Measurements from ENCODE around the gene MEGF8.

The MEGF8 gene

DNA sequence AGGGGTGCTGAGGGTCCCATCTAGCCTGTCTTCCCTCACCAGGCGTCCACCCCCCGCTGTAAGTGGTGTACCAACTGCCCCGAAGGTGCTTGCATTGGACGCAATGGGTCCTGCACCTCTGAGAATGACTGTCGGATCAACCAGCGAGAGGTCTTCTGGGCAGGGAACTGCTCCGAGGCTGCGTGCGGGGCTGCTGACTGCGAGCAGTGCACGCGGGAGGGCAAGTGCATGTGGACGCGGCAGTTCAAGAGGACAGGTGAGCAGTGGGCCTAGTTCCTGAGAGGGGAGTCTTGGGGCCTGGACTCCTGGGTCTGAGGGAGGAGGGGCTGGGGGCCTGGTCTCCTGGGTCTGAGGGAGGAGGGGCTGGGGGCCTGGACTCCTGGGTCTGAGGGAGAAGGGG is 36.9 kb downstream of the MEGF8 start:
- no peaks in the 10 kb centered on the region for H3K36me3 ChIP-seq (ENCODE audit: control insufficient read depth, insufficient read depth, low read length)

DNA sequence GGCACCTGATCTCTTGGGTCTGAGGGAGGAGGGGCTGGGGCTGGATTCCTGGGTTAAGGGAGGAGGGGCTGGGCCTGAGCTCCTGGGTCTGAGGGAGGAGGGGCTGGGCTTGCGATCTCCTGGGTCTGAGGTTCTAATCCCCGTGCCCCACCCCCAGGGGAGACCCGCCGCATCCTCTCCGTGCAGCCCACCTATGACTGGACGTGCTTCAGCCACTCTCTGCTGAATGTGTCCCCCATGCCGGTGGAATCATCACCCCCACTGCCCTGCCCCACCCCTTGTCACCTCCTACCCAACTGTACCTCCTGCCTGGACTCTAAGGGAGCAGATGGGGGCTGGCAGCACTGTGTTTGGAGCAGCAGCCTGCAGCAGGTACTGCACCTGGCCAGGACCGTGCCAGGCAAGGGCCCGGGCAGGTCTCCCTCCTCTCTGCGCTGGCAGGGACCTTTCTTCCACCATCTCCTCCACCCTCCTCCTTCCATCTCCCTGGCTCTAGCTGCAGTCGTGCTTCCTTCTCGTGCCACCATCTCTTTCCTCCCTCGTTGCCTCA is 37.5 kb downstream of the MEGF8 start:
- no peak overlapping the region for H3K4me2 ChIP-seq (ENCODE audit: low read length)
- no peak overlapping the region for H3K27ac ChIP-seq
- no peaks in the 10 kb centered on the region for H3K27me3 ChIP-seq (ENCODE audit: control insufficient read depth, insufficient read depth, low read length)
- H2AFZ ChIP-seq, result no peak overlapping the region
- H3K4me3 ChIP-seq (ENCODE audit: low read depth, low read length), result no peak overlapping the region
- H3K36me3 ChIP-seq (ENCODE audit: control insufficient read depth, insufficient read depth, low read length), result no peaks in the 10 kb centered on the region
- H3K79me2 ChIP-seq, result no peaks in the 10 kb centered on the region
- H3K9me3 ChIP-seq (ENCODE audit: control insufficient read depth, low read length), result no peaks in the 10 kb centered on the region
- no peak overlapping the region for H3K9ac ChIP-seq
- H3K4me1 ChIP-seq, result peaks cover 3% of the 10 kb centered on the region
- TF ChIP-seq, protein P1, sequence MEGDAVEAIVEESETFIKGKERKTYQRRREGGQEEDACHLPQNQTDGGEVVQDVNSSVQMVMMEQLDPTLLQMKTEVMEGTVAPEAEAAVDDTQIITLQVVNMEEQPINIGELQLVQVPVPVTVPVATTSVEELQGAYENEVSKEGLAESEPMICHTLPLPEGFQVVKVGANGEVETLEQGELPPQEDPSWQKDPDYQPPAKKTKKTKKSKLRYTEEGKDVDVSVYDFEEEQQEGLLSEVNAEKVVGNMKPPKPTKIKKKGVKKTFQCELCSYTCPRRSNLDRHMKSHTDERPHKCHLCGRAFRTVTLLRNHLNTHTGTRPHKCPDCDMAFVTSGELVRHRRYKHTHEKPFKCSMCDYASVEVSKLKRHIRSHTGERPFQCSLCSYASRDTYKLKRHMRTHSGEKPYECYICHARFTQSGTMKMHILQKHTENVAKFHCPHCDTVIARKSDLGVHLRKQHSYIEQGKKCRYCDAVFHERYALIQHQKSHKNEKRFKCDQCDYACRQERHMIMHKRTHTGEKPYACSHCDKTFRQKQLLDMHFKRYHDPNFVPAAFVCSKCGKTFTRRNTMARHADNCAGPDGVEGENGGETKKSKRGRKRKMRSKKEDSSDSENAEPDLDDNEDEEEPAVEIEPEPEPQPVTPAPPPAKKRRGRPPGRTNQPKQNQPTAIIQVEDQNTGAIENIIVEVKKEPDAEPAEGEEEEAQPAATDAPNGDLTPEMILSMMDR (IDR thresholded peaks at IDR 0.05), result no peak

More for the DNA sequence above, 36.9 kb downstream of the MEGF8 start:
- H3K9me3 ChIP-seq (ENCODE audit: control insufficient read depth, low read length), result no peaks in the 10 kb centered on the region
- H2AFZ ChIP-seq, result no peak overlapping the region
- no peak overlapping the region for H3K27ac ChIP-seq
- TF ChIP-seq, protein P1 (IDR thresholded peaks at IDR 0.05), result no peak
- H3K79me2 ChIP-seq, result no peaks in the 10 kb centered on the region
- no peaks in the 10 kb centered on the region for H3K27me3 ChIP-seq (ENCODE audit: control insufficient read depth, insufficient read depth, low read length)
- H3K4me2 ChIP-seq (ENCODE audit: low read length), result no peak overlapping the region
- H3K4me1 ChIP-seq, result peaks cover 3% of the 10 kb centered on the region
- no peak overlapping the region for H3K4me3 ChIP-seq (ENCODE audit: low read depth, low read length)
- H3K9ac ChIP-seq, result no peak overlapping the region

DNA sequence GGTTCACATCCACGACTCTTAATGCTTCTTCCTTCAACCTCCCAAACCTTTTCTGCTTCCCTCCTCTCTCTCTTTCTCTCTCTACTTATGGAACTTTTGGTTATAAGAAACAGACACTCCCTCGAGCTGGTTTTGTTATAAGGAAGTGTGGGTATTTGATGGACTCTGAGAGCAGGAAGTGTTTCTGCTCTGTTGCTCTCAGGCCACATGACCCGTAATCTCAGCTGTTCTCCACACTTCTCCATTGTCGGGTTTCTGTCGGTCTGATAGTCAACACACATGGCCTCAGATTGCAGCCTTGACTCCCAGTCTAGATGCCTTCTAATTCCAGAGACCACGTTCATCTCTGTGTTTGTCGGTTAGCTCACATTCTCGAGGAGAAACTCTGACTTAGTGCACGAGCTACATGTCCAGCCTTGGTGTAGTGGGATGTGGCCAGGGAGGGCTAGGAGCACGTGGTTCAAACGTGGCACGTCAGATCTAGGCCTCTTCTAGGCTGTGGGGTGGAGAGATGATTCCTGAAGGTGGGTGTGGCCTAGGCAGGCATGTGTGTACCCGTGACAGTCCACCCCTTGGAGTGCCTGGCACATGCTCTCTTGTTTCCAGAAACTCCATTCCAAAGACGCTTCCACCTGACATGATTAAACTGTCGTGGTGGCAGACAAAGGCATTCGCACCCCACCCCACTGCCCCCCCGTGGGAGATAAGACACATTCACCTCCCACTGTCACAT is 38.3 kb downstream of the MEGF8 start:
- Histone ChIP-seq H3K4me2 (ENCODE audit: low read length) (no peak overlapping the region), H3K4me3 (ENCODE audit: low read depth, low read length) (no peak overlapping the region), H3K27ac (no peak overlapping the region), H3K9me3 (ENCODE audit: control insufficient read depth, low read length) (no peaks in the 10 kb centered on the region), H3K9ac (no peak overlapping the region), H3K79me2 (no peaks in the 10 kb centered on the region), H3K4me1 (peaks cover 3% of the 10 kb centered on the region), H2AFZ (no peak overlapping the region), H3K36me3 (ENCODE audit: control insufficient read depth, insufficient read depth, low read length) (no peaks in the 10 kb centered on the region), H3K27me3 (ENCODE audit: control insufficient read depth, insufficient read depth, low read length) (no peaks in the 10 kb centered on the region)
- TF ChIP-seq, protein P1 (IDR thresholded peaks at IDR 0.05), result no peak

DNA sequence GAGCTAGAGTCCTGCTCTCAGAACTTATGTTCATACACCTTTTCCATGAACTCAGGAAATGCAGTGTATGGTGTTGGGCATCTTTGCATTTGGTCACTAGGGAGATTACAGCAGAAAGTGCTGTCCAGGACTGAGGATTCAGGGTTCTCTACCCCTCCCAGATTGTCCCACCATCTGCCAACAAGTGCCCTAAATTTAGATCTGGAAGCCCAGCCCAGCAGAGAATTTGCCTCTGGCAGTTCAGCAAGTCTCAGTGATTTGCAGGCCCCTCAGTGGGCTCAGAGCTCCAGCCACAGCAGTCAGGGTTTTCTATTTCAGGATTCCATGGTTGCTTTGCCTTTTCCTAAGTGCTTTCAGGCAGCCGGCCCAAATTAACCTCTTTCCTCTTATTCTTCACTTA is 41.2 kb downstream of the MEGF8 start:
- Histone ChIP-seq H3K4me1 (peaks cover 3% of the 10 kb centered on the region), H3K4me2 (ENCODE audit: low read length) (no peak overlapping the region), H3K9me3 (ENCODE audit: control insufficient read depth, low read length) (no peaks in the 10 kb centered on the region), H2AFZ (no peak overlapping the region), H3K27me3 (ENCODE audit: control insufficient read depth, insufficient read depth, low read length) (no peaks in the 10 kb centered on the region), H3K27ac (no peak overlapping the region), H3K9ac (no peak overlapping the region), H3K4me3 (ENCODE audit: low read depth, low read length) (no peak overlapping the region), H3K36me3 (ENCODE audit: control insufficient read depth, insufficient read depth, low read length) (no peaks in the 10 kb centered on the region), H3K79me2 (no peaks in the 10 kb centered on the region)
- TF ChIP-seq, protein P1 (IDR thresholded peaks at IDR 0.05), result no peak

DNA sequence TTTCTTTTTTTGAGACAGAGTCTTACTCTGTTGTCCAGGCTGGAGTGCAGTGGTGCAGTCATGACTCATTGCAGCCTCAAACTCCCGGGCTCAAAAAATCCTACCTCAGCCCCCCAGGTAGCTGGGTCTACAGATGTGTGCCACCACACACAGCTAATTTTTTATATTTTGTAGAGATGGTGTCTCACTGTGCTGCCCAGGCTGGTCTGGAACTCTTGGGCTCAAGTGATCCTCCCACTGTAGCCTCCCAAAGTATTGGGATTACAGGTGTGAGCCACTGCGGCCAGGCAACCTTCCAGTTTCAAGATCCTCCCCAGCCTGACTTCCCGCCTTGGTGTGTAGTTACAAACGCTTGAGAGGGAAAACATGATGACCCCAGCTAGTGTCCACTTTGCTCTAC is 42.5 kb downstream of the MEGF8 start:
- Histone ChIP-seq H3K27ac (no peak overlapping the region), H2AFZ (no peak overlapping the region)

More for the DNA sequence above, 42.5 kb downstream of the MEGF8 start:
- no peaks in the 10 kb centered on the region for H3K36me3 ChIP-seq (ENCODE audit: control insufficient read depth, insufficient read depth, low read length)
- no peak overlapping the region for H3K4me3 ChIP-seq (ENCODE audit: low read depth, low read length)
- no peak overlapping the region for H3K9ac ChIP-seq
- H3K27me3 ChIP-seq (ENCODE audit: control insufficient read depth, insufficient read depth, low read length), result no peaks in the 10 kb centered on the region
- TF ChIP-seq, protein P1 (IDR thresholded peaks at IDR 0.05), result no peak
- no peak overlapping the region for H3K4me2 ChIP-seq (ENCODE audit: low read length)
- H3K4me1 ChIP-seq, result peaks cover 3% of the 10 kb centered on the region
- H3K9me3 ChIP-seq (ENCODE audit: control insufficient read depth, low read length), result no peaks in the 10 kb centered on the region
- no peaks in the 10 kb centered on the region for H3K79me2 ChIP-seq
